HG02970 (cell line): ENCODE data around the gene KLHDC8B.
"Not testable (repeated sequence)": the region's sequence is repeated elsewhere in the genome, so short reads cannot be mapped to it uniquely, and the experiment has no call there.

Experiments
- ATAC-seq: cut with Tn5 transposase; IDR thresholded peaks from one replicate; pipeline ENCODE4 v1.9.1; 2021; ENCODE audit warnings: mild to moderate bottlenecking, moderate library complexity, moderate number of reproducible peaks; ENCODE audit not compliant: unreplicated experiment, low FRiP score

The KLHDC8B gene

GRCh38 chr3:49180116-49180515 lies 8.7 kb downstream of the KLHDC8B start:
- no peak for ATAC-seq

DNA sequence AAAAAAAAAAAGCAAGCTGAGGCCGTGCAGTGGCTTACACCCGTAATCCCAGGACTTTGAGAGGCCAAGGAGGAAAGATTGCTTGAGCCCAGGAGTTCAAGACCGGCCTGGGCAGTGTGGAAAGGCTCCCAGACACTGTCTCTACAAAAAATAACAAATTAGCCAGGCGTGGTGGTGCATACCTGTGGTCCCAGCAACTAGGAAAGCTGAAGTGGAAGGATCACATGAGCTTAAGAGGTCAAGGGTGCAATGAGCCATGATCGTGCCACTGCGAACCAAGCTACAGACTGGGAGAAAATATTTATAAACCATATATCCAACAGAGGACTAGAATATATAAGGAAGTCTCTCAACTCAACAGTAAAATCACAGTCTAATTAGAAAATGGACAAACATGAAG lies 10.0 kb downstream of the KLHDC8B start:
- no peak for ATAC-seq

DNA sequence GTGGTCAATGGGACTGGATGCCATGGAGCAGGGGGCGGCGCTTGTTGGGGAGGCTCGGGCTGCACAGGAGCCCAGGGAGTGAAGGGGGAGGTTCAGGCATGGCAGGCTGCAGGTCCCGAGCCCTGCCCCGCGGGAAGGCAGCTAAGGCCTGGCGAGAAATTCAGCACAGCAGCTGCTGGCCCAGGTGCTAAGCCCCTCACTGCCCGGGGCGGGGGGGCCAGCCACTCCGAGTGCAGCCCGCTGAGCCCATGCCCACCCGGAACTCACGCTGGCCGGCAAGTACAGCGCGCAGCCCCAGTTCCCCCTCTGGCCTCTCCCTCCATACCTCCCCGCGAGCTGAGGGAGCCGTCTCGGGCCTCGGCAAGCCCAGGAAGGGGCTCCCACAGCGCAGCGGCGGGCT lies 11.3 kb downstream of the KLHDC8B start:
- ATAC-seq, result no peak

GRCh38 chr3:49183873-49184272 lies 12.5 kb downstream of the KLHDC8B start:
- ATAC-seq, result no peak

GRCh38 chr3:49191741-49192140 lies 20.3 kb downstream of the KLHDC8B start:
- ATAC-seq, result no peak

DNA sequence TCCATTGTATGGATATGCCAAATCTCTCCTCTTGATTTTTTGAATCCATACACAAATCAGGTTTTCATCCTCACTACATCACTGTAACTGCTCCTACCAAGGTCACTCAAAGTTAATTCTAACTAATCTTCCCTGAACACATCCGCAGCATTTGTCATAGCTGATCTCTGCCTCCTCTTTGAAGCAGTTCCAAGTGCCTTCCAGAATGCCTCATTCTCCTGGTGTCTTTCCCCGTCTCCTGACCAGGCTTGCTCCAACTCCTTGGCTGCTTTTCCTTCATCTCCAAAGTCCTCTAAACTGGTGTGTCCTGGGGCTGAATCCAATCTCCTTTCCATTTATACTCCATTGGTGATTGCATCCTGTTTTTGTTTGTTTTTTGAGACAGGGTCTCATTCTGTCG lies 26.8 kb downstream of the KLHDC8B start:
- no peak for ATAC-seq

- ATAC-seq, result no peak
Observed at GRCh38 chr3:49198611-49199230, 27.3 kb downstream of the KLHDC8B start.

GRCh38 chr3:49199239-49199899 lies 28.0 kb downstream of the KLHDC8B start:
- no peak for ATAC-seq

DNA sequence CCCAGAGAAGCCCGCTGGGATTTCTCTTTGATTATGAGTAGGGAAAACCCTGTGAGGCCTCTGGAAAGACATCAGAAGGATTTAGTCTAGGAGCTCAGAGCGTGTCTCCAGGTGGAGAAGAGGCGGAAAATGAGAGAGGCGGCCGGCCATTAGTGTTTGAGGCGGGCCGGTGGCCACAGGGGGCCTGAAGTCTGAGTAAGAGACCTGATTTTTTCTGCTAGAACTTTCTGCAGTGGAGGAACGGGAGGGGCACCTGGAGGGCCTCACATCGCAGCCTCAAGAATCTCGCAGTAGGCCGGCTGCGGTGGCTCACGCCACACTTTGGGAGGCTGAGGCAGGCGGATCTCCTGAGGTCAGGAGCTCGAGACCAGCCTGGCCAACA lies 28.5 kb downstream of the KLHDC8B start:
- ATAC-seq, result no peak

DNA sequence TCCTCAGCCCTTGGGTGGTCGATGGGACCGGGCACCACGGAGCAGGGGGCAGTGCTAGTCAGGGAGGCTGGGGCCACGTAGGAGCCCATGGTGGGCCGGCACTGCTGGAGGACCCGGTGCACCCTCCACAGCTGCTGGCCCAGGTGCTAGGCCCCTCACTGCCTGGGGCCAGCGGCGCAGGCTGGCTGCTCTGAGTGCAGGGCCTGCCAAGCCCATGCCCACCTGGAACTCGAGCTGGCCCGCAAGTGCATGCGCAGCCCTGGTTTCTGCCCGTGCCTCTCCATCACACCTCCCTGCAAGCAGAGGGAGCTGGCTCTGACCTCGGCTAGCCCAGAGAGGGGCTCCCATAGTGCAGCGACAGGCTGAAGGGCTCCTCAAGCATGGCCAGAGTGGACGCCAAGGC lies 42.1 kb downstream of the KLHDC8B start:
- ATAC-seq, result no peak

GRCh38 chr3:49213998-49214397 lies 42.6 kb downstream of the KLHDC8B start:
- no peak for ATAC-seq

- ATAC-seq, result not testable (repeated sequence)
Observed at GRCh38 chr3:49216687-49217086, 45.3 kb downstream of the KLHDC8B start.

DNA sequence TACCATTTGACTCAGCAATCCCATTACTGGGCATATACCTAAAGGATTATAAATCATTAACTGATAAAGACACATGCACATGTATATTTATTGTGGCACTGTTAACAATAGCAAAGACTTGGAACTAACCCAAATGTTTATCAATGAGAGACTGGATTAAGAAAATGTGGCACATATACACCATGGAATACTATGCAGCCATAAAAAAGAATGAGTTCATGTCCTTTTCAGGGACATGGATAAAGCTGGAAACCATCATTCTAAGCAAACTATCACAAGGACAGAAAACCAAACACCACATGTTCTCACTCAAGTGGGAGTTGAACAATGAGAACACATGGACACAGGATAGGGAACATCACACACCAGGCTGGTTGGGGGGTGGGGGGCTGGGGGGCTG lies 45.7 kb downstream of the KLHDC8B start:
- not testable (repeated sequence) for ATAC-seq

- ATAC-seq, result no peak
Observed at GRCh38 chr3:49217688-49218470, 46.5 kb downstream of the KLHDC8B start.

DNA sequence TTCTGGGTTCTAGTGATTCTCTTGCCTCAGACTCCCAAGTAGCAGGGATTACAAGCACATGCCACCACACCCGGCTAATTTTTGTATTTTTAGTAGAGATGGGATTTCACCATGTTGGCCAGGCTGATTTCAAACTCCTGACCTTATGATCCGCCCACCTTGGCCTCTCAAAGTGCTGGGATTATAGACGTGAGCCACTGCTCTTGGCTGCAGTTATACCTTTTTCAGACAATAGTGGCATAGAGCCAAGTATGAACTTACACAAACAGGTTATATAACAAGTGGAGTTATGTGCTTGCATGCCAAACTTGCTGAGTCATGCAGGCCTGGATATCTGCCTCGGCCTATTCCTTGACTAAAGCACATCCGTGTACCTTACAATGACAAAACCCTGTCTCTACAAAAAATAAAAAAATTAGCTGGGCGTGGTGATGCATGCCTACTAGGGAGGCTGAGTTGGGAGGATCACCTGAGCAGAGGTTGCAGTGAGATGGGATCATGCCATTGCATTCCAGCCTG lies 47.1 kb downstream of the KLHDC8B start:
- not testable (repeated sequence) for ATAC-seq

- no peak for ATAC-seq
Observed at GRCh38 chr3:49219132-49219531, 47.7 kb downstream of the KLHDC8B start.

- not testable (repeated sequence) for ATAC-seq
Observed at GRCh38 chr3:49220985-49221563, 49.7 kb downstream of the KLHDC8B start.

- ATAC-seq, result no peak
Observed at GRCh38 chr3:49222002-49222401, 50.6 kb downstream of the KLHDC8B start.
